PC-9 (cell line): ENCODE data around the gene ZCCHC8. TPM values are rescaled to one million over a fixed set of nuclear protein-coding genes. Genes with fewer than 3 reads are reported as not detected.

Source experiments
- BruUV-seq: library from RNA; stranded (reverse); fragments of 400-500 nt; replicated peaks from 2 replicates; lab custom pipeline; 2021; lab: Mats Ljungman, UMichigan
- CTCF ChIA-PET: fragments of 300-600 bp; sonication (Branson Sonifier 250); formaldehyde crosslinking; loops from one replicate; lab custom pipeline; 2022; ENCODE audit warnings: antibody characterized with exemption; lab: Charles Lee
- POLR2A ChIA-PET: fragments of 300-600 bp; sonication (Branson Sonifier 250); formaldehyde crosslinking; loops from one replicate; lab custom pipeline; 2022; ENCODE audit warnings: antibody characterized with exemption; ENCODE audit not compliant: unreplicated experiment; lab: Charles Lee
- DNase-seq, 2 experiments: peaks; one replicate each; pipeline versions ENCODE4 v3.0.0 to v3.0.0-alpha.2; 2015 to 2022; ENCODE audit warnings: mixed read lengths in 1 of 2
- H2AFZ ChIP-seq: fragments of 200-600 bp; sonication (generic); 2 replicates; pipeline ENCODE4 v1.8.1; 2017; ENCODE audit warnings: antibody characterized with exemption
- H3F3A ChIP-seq: fragments of 200-600 bp; sonication (generic); 2 replicates; pipeline ENCODE4 v1.8.1; 2017; ENCODE audit warnings: antibody characterized with exemption, mild to moderate bottlenecking, low read depth; ENCODE audit not compliant: insufficient read depth
- H3K27ac ChIP-seq: fragments of 200-600 bp; sonication (generic); 2 replicates; pipeline ENCODE4 v1.6.1; 2016; ENCODE audit warnings: mixed run types
- H3K27me3 ChIP-seq: fragments of 200-600 bp; sonication (generic); 2 replicates; pipeline ENCODE4 v1.6.1; 2016; ENCODE audit warnings: low read depth, mixed run types; ENCODE audit not compliant: insufficient read depth
- H3K36me3 ChIP-seq: fragments of 200-600 bp; sonication (generic); 2 replicates; pipeline ENCODE4 v1.6.1; 2016; ENCODE audit warnings: low read depth, mixed run types
- H3K4me1 ChIP-seq: fragments of 200-600 bp; sonication (generic); replicated peaks from 2 replicates; pipeline ENCODE4 v1.6.1; 2016; ENCODE audit warnings: mixed run types; ENCODE audit not compliant: insufficient read depth
- H3K4me2 ChIP-seq: fragments of 200-600 bp; sonication (generic); 2 replicates; pipeline ENCODE4 v1.6.1; 2017; ENCODE audit warnings: mixed run types
- H3K4me3 ChIP-seq: fragments of 200-600 bp; sonication (generic); 2 replicates; pipeline ENCODE4 v1.6.1; 2016; ENCODE audit warnings: mixed run types
- H3K79me2 ChIP-seq: fragments of 200-600 bp; sonication (generic); 2 replicates; pipeline ENCODE4 v1.6.1; 2017; ENCODE audit warnings: low read depth, mixed run types
- H3K9me2 ChIP-seq: fragments of 200-600 bp; sonication (generic); 2 replicates; pipeline ENCODE4 v1.8.1; 2017; ENCODE audit warnings: mild to moderate bottlenecking; ENCODE audit not compliant: insufficient read depth
- H3K9me3 ChIP-seq: fragments of 200-600 bp; sonication (generic); 2 replicates; pipeline ENCODE4 v1.8.1; 2016; ENCODE audit warnings: low read depth; ENCODE audit not compliant: insufficient read depth
- H4K20me1 ChIP-seq: fragments of 200-600 bp; sonication (generic); 2 replicates; pipeline ENCODE4 v1.8.1; 2017; ENCODE audit not compliant: insufficient read depth
- EZH2 ChIP-seq: fragments of 200-600 bp; sonication (generic); IDR thresholded peaks from 2 replicates; pipeline ENCODE4 v1.8.0; 2017; ENCODE audit warnings: antibody characterized with exemption, low read depth
- intact Hi-C: fragments of 100-400 bp; cut with micrococcal nuclease; formaldehyde crosslinking; loops from one replicate; pipeline ENCODE4 v1.10.0; 2022; ENCODE audit not compliant: unreplicated experiment
- total RNA-seq: library from RNA; stranded (reverse); gene quantifications from 2 replicates; pipeline ENCODE4 v1.2.3, GENCODE V29; 2021
- TF ChIP-seq, protein P1 (sequence below): fragments of 200-600 bp; sonication (generic); conservative IDR thresholded peaks from 2 replicates; pipeline ENCODE4 v1.6.1; 2017; ENCODE audit warnings: mixed run types, antibody characterized with exemption, mild to moderate bottlenecking, moderate library complexity

The ZCCHC8 gene
- total RNA-seq, 1 experiment from 2014 or later = 24.3 TPM

DNA sequence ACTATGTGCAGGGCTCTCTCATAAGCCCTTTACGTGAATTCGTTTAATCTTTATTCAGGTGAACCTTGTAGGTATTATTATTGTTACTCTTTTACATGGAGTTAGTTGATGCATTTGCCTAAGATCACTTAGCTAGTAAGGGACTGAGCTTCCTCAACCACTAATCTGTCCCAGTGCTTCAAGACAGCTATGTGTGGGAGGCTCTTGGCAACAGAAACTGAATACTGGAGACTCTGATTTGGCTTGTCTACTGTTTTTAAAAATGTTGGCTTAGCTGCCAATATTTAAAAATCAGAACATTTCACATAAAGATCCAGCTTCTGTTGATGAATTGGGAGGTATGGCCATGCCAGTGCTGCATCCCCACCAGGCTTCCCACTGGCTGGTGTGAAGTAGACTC lies 33.1 kb upstream of the ZCCHC8 start:
- Histone ChIP-seq H3K79me2 (peaks cover 19% of the 10 kb centered on the region), H3K4me3 (no peak overlapping the region), H3K27me3 (no peaks in the 10 kb centered on the region), H3F3A (peaks cover 14% of the 10 kb centered on the region), H3K36me3 (peaks cover 16% of the 10 kb centered on the region; the same call in 1 of the 2 replicates), H3K9me2 (no peaks in the 10 kb centered on the region), H3K4me1 (no peaks in the 10 kb centered on the region), H4K20me1 (no peaks in the 10 kb centered on the region), H3K27ac (no peak overlapping the region), H2AFZ (no peak overlapping the region), H3K4me2 (no peak overlapping the region), H3K9me3 (no peaks in the 10 kb centered on the region)
- intact Hi-C loops = no loop called here
- ChIA-PET POLR2A (interaction anchor here (0.6 kb wide), 1 partner anchor 1237 kb away, joined by 24 read pairs; no protein-coding TSS in a partner anchor), CTCF (no interaction called here)
- BruUV-seq = no TSS peak
- no peak for DNase-seq
- no peak for TF ChIP-seq EZH2
- TF ChIP-seq, protein P1, sequence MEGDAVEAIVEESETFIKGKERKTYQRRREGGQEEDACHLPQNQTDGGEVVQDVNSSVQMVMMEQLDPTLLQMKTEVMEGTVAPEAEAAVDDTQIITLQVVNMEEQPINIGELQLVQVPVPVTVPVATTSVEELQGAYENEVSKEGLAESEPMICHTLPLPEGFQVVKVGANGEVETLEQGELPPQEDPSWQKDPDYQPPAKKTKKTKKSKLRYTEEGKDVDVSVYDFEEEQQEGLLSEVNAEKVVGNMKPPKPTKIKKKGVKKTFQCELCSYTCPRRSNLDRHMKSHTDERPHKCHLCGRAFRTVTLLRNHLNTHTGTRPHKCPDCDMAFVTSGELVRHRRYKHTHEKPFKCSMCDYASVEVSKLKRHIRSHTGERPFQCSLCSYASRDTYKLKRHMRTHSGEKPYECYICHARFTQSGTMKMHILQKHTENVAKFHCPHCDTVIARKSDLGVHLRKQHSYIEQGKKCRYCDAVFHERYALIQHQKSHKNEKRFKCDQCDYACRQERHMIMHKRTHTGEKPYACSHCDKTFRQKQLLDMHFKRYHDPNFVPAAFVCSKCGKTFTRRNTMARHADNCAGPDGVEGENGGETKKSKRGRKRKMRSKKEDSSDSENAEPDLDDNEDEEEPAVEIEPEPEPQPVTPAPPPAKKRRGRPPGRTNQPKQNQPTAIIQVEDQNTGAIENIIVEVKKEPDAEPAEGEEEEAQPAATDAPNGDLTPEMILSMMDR = no peak

DNA sequence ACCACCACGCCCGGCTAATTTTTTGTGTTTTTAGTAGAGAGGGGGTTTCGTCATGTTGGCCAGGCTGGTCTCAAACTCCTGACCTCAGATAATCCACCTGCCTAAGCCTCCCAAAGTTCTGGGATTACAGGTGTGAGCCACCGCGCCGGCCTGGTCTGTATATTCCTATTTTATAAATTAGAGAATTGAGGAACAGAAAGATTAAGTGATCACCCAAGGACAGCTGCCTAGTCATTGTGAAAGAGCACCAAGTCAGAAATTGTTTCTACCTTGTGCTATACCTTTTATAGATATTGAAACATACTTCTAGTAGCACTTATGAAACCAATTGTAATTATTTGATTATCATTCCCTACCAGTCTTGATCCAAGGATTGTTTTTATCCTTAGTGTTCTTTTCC lies 28.3 kb upstream of the ZCCHC8 start:
- no peak overlapping the region for H3K4me2 ChIP-seq
- no peaks in the 10 kb centered on the region for H3K9me2 ChIP-seq
- peaks cover 7% of the 10 kb centered on the region; the same call in 1 of the 2 replicates for H3F3A ChIP-seq
- H3K9me3 ChIP-seq = no peaks in the 10 kb centered on the region
- H3K4me1 ChIP-seq = peaks cover 16% of the 10 kb centered on the region
- peaks cover 23% of the 10 kb centered on the region for H3K36me3 ChIP-seq
- H3K27me3 ChIP-seq = no peaks in the 10 kb centered on the region
- H3K27ac ChIP-seq = no peak overlapping the region
- no peak overlapping the region for H2AFZ ChIP-seq
- ChIA-PET POLR2A (no interaction called here), CTCF (interaction anchor here (0.6 kb wide), 1 partner anchor 176 kb away, joined by 3 read pairs; no protein-coding TSS in a partner anchor)
- peaks cover 20% of the 10 kb centered on the region for H4K20me1 ChIP-seq
- TF ChIP-seq, protein P1 = no peak
- TF ChIP-seq EZH2 = no peak
- intact Hi-C loops = no loop called here
- H3K79me2 ChIP-seq = peaks cover 62% of the 10 kb centered on the region
- no TSS peak for BruUV-seq
- no peak overlapping the region for H3K4me3 ChIP-seq
- DNase-seq = no peak

DNA sequence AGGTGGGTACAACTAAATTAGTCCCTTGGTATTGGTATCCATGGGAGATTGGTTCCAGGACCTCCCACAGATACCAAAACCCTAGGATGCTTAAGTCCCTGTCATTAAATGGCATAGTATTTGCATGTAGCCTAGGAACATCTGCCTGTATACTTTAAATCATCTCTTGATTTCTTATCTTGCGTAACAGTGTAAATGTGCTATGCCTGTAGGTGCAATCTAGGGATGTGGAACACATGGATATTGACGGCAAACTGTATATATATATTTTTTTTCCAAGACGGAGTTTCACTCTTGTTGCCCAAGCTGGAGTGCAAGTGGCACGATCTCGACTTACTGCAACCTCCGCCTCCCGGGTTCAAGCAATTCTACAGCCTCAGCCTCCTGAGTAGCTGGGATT lies 27.9 kb upstream of the ZCCHC8 start:
- peak overlapping the region; percentile 97 for H3K4me3 ChIP-seq
- TF ChIP-seq, protein P1 = no peak
- no peak for TF ChIP-seq EZH2
- DNase-seq = no peak
- H4K20me1 ChIP-seq = peaks cover 25% of the 10 kb centered on the region
- ChIA-PET POLR2A (no interaction called here), CTCF (interaction anchor here (0.6 kb wide), 1 partner anchor 177 kb away, joined by 3 read pairs; no protein-coding TSS in a partner anchor)
- intact Hi-C loops = no loop called here
- peaks cover 11% of the 10 kb centered on the region; the same call in 1 of the 2 replicates for H3F3A ChIP-seq
- H3K36me3 ChIP-seq = peaks cover 27% of the 10 kb centered on the region
- no peaks in the 10 kb centered on the region for H3K9me3 ChIP-seq
- H2AFZ ChIP-seq = no peak overlapping the region; the same call in 1 of the 2 replicates
- H3K79me2 ChIP-seq = peaks cover 66% of the 10 kb centered on the region
- H3K9me2 ChIP-seq = no peaks in the 10 kb centered on the region
- no peak overlapping the region for H3K27ac ChIP-seq
- BruUV-seq = no TSS peak
- peak overlapping the region; percentile 93 for H3K4me2 ChIP-seq
- H3K27me3 ChIP-seq = no peaks in the 10 kb centered on the region
- H3K4me1 ChIP-seq = peaks cover 20% of the 10 kb centered on the region
